ENCODE measurements around the gene MCFD2. TPM values are rescaled to one million over a fixed set of nuclear protein-coding genes. Genes with fewer than 3 reads are reported as not detected.

MCFD2 gene
- total RNA-seq, 4 donors from 2014 or later = 21.5 to 60.4 (median 49.2) TPM

DNA sequence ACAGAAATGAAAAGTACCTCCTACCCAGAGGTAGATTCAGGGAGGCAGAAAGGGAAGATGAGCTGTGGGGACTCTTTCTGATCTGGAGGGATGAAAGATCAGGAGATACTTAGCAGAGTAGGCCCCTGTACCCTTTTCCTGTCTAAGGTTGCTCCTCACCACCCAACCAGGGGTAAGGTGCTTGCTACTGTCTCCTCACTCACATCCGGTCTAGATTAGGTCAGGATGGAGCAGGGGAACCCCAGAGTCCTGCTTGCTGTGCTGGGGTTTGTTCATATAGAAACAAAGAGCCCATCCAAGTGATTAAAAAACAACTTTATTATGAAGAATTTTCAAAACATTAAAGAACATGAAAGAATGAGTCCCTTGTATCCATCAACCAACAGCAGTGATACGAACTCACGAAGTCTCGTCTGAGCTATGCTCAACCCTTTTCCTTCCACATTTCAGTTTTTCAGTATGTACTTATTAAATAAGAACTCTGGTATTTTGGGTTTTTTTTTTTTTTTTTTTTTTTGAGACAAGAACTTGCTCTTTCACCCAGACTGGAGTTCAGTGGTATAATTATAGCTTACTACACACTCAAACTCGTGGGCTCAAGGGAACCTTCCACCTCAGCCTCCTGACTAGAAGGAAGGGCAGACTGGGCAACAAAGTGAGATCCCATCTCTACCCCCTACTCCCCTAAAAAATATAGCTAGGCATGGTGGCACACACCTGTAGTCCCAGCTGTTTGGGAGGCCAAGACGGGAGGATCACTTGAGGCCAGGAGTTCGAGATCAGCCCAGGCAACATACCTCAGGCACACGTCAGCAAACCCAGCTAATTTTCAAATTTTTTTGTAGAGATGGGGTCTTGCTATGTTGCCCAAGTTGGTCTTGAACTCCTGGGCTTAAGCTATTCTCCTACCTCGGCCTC, 28.5 kb upstream of the MCFD2 start:
- no peaks in the 10 kb centered on the region for H3K27me3 ChIP-seq
- H3K36me3 ChIP-seq = peaks cover 0 to 11% (median 0%) of the 10 kb centered on the region in 3 donors
- H3K4me1 ChIP-seq = peaks cover 0 to 32% (median 13%) of the 10 kb centered on the region in 4 donors
- no peaks in the 10 kb centered on the region for H3K9me3 ChIP-seq
- peak in 2 of 3 donors; percentile 63 to 67 for DNase-seq
- peak overlapping the region in 1 of 4 donors; percentile 0 for H3K4me3 ChIP-seq
- TF ChIP-seq, protein P1, sequence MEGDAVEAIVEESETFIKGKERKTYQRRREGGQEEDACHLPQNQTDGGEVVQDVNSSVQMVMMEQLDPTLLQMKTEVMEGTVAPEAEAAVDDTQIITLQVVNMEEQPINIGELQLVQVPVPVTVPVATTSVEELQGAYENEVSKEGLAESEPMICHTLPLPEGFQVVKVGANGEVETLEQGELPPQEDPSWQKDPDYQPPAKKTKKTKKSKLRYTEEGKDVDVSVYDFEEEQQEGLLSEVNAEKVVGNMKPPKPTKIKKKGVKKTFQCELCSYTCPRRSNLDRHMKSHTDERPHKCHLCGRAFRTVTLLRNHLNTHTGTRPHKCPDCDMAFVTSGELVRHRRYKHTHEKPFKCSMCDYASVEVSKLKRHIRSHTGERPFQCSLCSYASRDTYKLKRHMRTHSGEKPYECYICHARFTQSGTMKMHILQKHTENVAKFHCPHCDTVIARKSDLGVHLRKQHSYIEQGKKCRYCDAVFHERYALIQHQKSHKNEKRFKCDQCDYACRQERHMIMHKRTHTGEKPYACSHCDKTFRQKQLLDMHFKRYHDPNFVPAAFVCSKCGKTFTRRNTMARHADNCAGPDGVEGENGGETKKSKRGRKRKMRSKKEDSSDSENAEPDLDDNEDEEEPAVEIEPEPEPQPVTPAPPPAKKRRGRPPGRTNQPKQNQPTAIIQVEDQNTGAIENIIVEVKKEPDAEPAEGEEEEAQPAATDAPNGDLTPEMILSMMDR (IDR thresholded peaks at IDR 0.05) = no peak
- no peak for TF ChIP-seq POLR2A (IDR thresholded peaks at IDR 0.05)
- H3K27ac ChIP-seq = peak overlapping the region in 3 of 4 donors; percentile 30 to 98 (median 91)

DNA sequence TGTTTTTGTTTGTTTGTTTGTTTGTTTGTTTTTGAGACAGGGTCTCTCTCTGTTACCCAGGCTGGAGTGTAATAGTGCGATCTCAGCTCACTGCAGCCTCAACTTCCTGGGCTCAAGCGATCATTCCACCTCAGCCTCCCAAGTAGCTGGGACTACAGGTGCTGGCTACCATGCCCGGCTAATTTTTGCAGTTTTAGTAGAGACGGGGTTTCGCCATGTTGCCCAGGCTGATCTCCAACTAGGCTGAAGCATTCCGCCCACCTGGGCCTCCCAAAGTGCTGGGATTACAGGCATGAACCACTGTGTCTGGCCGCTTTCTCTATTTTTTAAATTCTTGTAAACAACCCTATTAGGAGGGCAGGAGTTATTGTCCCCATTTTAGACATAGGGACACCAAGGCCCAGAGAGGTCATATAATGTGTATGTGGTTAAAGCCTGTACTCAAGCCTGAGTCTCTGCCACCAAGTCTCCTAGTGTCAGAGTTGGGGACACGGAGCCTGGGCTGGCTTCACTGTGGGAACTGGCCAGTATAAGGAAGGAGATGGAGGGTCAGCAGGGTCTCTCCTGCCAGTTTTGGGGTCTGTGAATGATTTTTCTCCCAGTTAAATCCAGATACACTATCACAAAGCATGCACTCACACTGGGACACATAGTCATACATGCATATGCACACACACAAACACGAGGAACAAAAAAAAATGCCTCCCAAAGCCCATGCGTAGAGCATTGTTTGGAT, 27.5 kb upstream of the MCFD2 start:
- peak overlapping the region; percentile 89 to 94 (median 93) for H3K4me3 ChIP-seq
- DNase-seq = peak in 1 of 3 donors; percentile 40

GRCh38 chr2:46942143-46942526, 26.5 kb upstream of the MCFD2 start:
- DNase-seq = peak; percentile 68 to 86 (median 80)

More for the DNA sequence above, 27.5 kb upstream of the MCFD2 start:
- TF ChIP-seq, protein P1 (IDR thresholded peaks at IDR 0.05) = no peak
- TF ChIP-seq POLR2A (IDR thresholded peaks at IDR 0.05) = no peak
- Histone ChIP-seq H3K9me3 (no peaks in the 10 kb centered on the region), H3K4me1 (peaks cover 0 to 32% (median 11%) of the 10 kb centered on the region in 4 donors), H3K27me3 (no peaks in the 10 kb centered on the region), H3K36me3 (peaks cover 0 to 11% (median 0%) of the 10 kb centered on the region in 3 donors), H3K27ac (peak overlapping the region in 3 of 4 donors; percentile 91 to 99 (median 98))

DNA sequence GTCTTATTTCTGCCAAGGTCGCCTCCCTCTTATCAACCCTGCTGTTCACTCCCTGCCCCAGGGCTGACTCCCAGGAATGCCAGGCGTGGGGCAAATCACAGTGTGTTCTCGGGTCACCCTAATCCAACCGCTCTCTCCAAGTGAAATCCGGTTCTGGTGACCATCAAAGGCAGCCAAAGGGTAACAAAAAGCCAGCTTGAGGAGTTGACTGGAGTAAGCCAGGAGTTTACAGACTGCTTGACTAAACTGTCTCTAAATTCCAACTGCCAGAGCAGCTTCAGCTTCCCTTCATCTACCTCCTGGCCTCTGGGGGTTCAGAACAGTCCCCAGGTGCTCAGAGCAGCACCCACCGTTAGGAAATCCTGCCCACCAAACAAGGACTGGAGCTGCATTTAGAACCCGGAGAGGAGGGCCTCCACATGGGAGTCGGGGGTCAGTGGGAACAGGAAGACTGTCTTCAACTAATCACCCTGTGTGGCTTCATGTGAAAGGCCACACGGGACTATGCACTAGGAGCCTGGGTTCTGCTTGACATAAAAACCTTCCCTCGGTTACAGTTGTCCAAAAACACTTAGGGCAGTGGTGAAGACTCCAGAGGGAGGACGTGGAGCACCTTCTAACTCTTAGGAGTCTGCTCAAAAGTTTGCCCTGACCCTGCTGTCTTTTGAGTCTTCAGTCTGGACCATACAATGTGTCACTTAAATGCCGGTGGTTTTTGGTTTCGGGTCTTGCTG, 24.2 kb upstream of the MCFD2 start:
- peak overlapping the region; percentile 89 to 94 (median 93) for H3K4me3 ChIP-seq
- DNase-seq = peak in 1 of 3 donors; percentile 45
- TF ChIP-seq, protein P1 (IDR thresholded peaks at IDR 0.05) = no peak
- TF ChIP-seq POLR2A (IDR thresholded peaks at IDR 0.05) = no peak

More at GRCh38 chr2:46942143-46942526, 26.5 kb upstream of the MCFD2 start:
- Histone ChIP-seq H3K27me3 (no peaks in the 10 kb centered on the region), H3K27ac (peak overlapping the region; percentile 91 to 99 (median 96)), H3K9me3 (no peaks in the 10 kb centered on the region), H3K4me1 (peaks cover 0 to 32% (median 11%) of the 10 kb centered on the region in 4 donors), H3K4me3 (peak overlapping the region; percentile 89 to 94 (median 93)), H3K36me3 (peaks cover 0 to 5% (median 0%) of the 10 kb centered on the region in 3 donors)
- TF ChIP-seq, protein P1 (IDR thresholded peaks at IDR 0.05) = no peak
- no peak for TF ChIP-seq POLR2A (IDR thresholded peaks at IDR 0.05)

DNA sequence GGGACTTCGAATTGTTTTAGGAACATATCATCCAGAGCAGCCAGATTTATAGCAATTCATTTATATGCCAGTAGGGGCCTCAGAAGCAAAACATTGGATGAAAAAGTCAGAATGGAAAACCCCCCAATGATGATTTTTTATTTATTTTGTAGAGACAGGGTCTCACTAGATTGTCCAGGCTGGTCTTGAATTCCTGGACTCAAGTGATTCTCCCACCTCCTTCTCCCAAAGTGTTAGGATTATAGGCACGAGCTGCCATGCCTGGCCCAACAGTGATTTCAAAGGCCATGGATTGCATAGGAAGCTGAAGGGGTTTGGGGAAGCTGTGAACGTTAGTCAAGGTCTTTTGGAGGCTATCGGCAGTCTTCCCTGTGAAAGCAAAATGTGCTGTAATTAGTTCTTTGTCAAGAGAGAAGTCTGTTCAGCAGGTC, 21.9 kb upstream of the MCFD2 start:
- H3K27me3 ChIP-seq = no peaks in the 10 kb centered on the region
- no peak overlapping the region for H3K4me3 ChIP-seq
- DNase-seq = peak in 1 of 3 donors; percentile 22
- no peaks in the 10 kb centered on the region for H3K9me3 ChIP-seq
- H3K27ac ChIP-seq = no peak overlapping the region
- no peaks in the 10 kb centered on the region for H3K36me3 ChIP-seq
- TF ChIP-seq, protein P1 (IDR thresholded peaks at IDR 0.05) = peak; percentile 13 to 44 (median 38)
- TF ChIP-seq POLR2A (IDR thresholded peaks at IDR 0.05) = no peak
- peaks cover 0 to 16% (median under 1%) of the 10 kb centered on the region in 4 donors for H3K4me1 ChIP-seq

More for the DNA sequence above, 24.2 kb upstream of the MCFD2 start:
- H3K36me3 ChIP-seq = no peaks in the 10 kb centered on the region
- H3K27ac ChIP-seq = peak overlapping the region; percentile 91 to 99 (median 96)
- no peaks in the 10 kb centered on the region for H3K27me3 ChIP-seq
- no peaks in the 10 kb centered on the region for H3K9me3 ChIP-seq
- H3K4me1 ChIP-seq = peaks cover 0 to 32% (median 9%) of the 10 kb centered on the region in 4 donors
